GM19035 (cell line): Measurements from ENCODE around the gene NFASC.

Source experiments
- ATAC-seq: cut with Tn5 transposase; IDR thresholded peaks from one replicate; pipeline ENCODE4 v1.9.1; 2021; ENCODE audit not compliant: unreplicated experiment

Gene NFASC

DNA sequence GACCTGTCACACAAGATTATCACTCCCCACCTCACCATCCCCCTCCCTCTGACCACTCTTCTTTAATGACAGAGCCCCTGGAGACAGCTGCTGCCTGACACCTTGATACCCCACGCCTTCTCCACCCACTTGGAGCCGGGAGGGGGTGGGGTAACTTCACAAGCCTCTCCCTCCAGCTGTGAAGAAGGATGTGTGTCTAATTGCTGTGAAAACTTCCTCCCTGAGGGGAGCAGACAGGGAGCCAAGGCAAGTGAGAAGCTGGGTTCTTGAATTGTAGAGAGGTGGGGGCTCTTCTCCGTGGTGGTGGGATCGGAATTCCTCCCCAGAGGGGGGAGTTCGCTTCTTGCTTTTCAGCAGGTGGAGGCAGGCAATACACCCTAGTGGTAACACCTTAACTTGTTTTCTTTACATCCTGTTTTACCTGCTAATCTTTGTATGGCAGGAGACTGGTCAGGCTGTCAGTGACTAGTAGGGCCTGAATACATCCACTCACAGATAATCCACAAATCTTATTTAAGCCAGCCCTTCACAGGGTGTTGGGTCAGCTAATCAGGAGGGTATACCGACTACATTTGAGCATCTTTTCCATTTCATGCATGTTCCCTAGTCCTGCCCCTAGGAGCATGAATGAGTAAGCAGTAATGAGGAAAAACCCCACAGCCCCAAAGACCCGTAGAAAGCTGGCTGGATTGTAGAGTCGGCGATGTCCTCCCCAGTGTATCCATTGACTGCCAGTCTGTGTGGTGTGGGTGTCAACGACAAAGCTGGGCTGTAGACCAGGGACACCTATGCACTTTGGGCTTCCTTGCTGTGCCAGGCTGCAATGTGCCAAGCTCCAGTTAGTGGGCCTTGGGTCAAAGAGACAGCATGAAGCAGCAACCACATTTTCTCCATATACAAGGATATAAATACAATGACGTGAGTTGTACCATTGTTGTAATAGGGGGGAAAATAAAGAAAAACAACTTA is 57.3 kb downstream of the NFASC start:
- ATAC-seq, result no peak

DNA sequence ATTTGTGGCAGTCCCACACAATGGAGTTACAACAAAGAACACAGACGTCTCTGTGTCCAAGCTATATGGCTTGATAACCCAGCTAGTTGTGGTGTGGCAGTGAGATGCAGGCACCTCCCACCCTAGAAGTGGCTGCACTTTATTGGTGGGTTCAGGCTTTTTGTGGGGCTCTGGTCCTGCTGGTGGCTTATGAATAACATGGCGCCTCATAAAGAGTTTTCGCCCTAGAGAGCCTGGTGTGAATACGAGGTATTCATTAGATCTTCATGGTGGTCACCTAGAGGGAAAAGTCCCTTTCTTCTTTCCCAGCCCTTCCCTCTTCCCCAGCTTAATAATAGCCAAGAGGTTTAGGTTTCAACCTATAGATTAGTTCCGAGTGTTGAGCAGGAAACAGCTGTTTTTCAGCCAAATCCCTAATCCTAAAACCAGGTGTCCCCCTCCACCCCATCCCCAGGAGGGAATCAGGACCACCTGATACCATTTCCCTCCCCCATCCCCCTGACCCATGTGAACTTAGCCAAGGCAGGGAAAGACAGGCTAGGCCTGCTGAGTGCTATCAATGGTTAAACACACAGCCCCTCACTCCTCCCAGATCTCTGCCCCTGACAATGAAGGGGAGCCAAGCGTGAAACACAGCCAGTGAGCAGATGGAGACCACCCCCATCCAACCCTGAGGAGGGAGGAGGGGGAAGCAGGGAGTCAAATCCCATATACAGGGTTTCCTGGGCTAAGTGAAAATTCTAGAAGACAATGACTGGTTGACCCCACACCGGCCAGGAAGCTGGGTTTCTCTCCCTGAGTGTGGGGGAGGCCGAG is 58.2 kb downstream of the NFASC start:
- ATAC-seq, result no peak

DNA sequence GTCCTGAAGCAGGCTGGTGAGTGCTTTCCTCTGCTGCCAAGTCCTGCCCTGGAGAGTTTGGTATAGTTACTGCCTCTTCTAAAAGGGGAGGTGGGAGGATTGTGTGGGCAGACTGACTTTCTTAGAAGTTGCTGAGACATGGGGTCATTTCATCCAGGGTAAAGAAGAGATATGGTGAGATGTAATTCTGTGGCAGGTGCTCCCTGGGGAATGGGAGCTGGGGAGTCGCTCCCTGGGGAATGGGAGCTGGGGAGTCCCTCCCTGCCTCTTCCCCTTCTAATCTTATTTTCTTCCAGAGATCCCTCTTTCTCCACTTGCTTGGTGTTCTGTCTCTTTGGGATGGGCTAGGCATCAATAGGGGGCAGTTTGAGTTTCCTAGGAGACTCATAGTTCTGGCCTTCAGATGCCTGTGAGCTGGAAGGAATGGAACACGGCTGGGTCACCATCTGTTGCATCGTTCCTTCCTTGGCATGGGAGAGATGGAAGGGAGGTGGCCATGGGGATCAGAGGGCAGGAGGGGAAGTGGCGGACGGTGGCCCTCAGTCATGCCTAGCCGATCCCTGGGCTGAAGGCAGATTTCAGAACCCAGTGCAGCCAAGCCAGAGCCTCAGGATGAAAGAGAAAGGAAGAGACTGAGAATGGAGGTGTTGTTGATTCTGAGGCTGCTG is 59.0 kb downstream of the NFASC start:
- ATAC-seq, result no peak

DNA sequence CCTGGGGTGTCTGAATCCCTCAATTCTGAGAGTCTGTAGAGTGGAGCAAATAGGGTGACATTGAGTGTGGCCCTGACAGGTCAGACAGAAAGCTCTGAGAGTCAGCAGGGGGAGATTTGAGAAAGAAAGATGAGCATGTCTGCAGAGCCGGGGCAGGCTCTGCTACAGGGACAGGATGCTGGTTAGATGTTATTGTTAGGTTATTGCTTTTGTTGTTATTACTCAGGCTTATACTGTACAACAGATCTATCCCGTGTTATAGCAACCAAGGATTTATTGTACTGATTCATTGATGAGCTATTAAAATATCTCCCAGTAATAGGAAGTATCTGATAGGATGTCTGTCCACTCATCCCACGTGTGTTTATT is 59.5 kb downstream of the NFASC start:
- no peak for ATAC-seq

DNA sequence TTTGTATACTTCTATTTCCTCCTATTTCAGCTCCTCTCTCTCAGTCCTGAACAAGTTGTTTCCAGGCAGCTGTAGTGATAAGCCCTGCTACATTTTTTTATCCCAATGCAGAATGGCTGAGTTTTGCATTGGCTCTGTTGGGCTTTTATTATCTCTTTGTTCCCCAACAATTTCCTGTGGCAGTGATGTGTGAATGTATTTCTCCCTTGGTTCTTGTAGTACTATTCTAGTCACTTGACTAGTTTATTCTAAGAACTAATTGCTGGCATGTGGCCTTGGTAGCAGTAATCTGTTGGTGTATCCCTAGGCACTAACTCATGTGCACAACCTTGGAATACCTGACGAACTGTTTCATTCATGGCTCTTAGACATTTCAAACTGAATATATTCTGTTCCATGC is 60.7 kb downstream of the NFASC start:
- no peak for ATAC-seq

DNA sequence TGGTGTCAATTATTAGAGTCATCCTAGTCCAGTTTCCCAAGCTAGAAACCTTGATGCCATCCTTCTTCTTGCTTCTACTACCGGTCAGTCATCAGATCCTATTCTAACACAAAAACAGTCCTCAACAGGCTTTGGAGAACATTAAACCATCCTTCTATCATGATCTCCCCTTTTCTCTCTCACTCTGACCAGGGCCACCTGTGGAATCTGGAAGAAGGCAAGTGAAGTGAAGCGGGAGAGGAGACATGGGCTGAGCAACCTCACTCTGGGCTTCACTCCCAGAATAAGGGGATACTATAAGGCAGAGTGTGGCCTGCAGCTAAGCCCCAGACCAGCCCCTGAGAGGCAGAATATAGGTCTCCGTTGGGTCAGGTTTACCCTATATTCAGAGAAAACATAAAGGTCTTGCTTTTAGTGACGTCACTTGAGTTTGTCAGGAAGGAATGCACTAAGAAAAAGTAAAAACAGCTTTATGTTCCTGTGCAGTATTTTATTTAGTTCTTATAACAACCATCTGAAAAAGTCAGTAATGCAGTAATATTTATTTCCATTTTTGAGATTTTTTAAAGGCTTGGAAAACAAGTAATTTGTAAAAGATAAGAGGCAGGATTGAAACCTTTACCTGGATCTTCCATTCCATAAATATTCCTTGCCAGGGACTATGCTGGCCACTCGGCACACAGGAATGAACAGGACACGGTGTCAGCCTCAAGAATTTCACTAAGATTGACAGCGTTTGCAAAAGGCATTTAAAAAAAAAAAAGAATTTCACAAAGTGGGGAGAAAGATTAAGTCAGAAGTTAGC is 61.3 kb downstream of the NFASC start:
- no peak for ATAC-seq

DNA sequence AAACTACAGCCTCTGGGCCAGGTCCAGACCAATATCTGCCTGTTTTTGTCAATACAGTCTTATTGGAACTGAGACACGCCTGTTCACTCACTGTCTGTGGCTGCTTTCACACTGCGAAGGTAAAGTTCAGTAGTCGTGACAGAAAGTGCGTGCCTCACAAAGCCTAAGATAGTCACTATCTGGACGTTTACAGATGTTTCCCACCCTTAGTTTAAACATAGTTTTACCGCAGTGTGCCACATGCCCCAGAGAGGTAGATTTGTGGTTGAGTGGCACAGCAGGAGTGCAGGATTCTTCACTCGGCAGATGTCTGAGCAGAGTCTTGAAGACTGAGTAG is 61.9 kb downstream of the NFASC start:
- no peak for ATAC-seq

DNA sequence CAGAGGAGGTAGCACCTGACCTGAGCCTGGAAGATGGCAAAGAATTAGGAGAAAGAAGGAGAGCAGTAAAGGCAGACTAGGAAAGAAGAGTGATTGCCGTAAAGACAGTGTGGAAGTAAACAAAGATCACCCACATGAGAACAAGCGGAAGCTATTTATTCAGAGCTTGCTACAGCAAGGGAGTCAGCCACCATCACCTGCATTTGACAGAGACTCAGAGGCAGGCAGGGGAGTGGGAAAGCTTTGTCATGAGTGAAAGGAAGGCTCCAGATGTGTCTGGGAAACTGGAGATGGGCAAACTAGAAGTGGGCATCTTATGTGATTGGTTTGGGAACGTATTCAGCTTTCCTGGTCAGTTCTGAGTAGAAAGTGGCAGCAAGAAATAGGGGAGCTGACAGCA is 64.5 kb downstream of the NFASC start:
- no peak for ATAC-seq

DNA sequence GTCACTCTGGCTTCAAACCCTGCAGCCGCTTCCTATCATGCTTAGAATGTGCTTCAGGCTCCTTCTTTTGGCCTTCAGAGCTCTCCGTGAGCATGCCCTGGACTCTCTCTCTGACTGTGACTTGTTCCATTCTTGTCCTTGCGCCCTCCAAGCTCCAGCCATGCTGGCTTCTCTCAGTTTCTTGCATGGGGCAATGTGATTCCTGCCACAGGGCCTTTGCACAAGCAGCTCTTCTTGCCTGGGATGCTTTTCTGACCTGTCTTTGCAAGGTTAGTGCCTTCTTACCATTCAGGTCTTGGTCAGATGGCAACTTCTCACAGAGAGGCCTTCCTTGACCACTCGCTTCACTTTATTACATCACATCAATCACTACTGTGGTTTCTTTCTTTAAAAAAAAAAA is 66.1 kb downstream of the NFASC start:
- ATAC-seq, result no peak

DNA sequence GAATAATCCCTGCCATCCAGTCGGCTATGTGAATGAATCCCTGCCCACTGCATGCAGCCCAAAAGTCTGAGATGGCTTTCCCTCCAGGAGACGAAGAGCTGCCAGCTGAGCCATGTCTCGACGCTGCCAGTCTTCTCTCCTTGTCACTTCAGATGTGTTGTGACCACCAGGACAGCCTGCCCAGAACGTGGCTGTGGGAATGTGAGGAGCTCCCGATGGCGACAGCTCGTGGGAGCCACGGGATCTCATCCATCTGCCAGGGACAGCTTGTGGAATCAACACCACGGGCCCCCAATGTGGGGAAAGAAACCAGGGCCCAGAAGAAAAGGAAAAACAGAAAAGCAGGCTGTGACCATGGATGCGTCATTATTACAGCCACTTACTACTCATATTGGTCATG is 67.2 kb downstream of the NFASC start:
- ATAC-seq, result no peak

DNA sequence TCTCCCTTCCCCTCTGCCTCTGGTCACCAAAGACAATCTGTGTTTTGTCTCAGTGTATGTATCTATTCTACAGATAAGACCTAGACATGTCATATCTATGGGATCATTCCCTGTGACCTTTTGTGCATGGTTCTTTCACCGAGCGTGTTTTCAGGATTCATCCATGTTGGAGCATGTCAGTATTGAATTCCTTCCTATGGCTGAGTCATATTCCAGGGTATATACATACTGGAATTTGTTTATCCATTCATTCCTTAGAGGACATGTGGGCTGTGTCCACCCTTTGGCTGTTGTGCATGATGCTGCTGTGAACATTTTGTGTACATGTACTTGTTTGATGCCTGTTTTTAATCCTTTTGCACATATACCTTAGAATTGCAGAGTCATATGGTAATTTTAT is 69.9 kb downstream of the NFASC start:
- no peak for ATAC-seq

DNA sequence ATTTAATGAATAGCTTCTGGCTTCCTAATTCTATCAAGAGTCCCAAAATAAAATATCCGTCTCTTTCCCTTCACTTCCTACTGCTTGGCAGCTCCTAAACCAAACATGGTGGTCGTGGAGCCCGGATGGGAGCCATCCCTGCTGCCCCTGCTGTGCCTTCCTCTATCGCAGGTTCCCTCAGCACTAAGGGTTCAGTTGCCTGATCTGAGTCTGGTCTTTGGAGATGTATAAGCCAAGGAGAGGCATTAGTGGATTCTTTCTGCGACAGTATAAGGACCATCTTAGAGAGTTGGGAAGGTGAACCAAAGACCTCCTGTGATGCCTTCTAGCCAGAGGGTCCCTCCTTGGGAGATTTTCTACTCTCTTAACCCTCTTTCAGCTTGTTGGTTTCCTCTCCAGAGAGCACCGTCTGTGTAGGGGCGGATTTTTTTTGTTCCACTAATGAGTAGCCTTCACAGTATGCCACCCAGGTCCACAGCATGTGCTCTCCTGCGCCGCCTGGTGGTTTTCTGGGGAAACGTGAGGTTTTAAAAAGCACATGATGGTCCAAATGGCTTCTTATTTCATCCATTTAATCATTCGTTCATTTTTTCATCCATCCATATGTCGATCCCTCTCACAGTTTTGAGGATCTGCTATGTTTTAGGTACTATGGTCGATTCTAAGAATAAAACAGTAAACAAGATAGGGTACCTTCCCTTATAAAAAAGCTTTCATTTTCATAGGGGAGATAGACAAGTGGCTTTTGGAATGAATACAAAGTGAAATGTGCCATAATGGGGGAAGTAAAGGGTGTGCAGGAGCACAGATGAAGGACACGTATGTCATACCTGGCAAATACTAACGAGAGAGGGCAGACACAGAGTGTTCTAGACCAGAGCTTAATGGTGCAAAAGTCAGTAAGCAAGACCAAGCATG is 71.0 kb downstream of the NFASC start:
- no peak for ATAC-seq

DNA sequence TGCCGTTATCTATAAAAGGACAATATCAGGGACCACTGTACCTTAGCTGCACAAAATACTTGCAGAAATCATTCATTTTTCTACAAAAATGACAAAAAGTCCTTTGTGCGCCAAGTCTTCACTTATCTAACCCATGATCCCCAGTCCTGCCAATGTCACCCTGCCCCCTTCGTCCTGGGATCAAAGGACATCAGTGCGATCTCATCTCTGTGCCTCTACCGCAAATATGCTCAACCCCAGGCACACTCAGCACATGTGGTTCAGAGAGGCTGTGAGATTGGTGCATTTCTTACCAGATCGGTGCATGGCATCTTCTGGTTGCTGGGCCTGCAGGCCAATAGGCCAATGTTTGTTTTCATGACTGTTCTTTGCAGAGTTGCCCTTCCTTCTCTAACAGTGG is 72.8 kb downstream of the NFASC start:
- no peak for ATAC-seq

DNA sequence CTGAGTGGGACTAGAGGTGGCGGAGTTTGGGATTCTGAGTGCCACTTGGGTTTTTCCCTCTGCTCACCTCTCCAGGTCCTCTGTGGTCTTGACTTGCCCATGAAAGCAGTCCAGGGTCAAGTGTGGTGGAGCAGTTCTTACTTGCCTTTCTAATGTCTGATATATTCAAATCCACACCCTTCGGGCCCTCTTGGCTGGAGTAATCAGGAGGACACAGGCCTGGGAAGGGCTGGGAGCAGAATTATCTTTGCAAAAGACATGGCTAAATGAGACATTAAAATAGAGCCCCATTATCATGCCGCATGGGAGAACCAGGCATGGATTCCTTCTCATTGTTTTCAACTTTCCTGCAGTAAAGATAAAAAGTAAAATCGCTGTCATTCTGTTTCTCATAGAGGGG is 74.0 kb downstream of the NFASC start:
- ATAC-seq, result no peak

DNA sequence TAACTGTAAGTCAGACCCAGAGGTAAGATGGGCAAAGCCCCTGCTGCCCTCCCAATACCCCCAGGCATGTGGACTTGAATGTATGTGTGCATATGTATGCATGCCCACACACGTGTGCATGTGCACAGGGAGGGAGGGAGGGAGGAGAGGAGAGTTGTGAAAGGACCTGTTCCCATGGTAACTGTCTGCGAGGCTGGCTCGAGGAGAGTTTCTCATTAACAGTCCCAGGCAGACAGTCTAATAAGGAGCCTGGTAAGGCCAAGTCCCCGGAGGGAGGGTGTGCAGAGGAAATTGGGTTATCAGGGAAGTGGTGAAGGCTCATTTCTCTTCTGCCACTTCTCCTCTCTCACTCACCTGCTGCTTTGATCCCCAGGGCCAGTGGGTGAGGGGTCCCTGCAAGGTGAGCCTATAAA is 74.9 kb downstream of the NFASC start:
- ATAC-seq, result no peak

DNA sequence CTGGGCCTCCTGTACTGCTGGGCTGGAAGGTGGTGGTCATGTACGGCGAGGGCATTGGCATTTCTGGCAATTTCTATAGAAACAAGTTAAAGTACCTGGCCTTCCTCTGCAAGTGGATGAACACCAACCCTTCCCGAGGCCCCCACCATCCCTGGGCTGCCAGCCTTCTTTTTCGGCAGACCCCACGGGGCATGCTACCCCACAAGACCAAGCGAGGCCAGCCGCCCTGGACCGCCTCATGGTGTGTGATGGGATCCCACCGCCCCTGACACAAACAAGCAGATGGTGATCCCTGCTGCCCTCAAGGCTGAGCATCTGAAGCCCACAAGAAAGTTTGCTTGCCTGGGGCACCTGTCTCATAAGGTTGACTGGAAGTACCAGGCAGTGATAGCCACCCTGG is 76.0 kb downstream of the NFASC start:
- no peak for ATAC-seq

DNA sequence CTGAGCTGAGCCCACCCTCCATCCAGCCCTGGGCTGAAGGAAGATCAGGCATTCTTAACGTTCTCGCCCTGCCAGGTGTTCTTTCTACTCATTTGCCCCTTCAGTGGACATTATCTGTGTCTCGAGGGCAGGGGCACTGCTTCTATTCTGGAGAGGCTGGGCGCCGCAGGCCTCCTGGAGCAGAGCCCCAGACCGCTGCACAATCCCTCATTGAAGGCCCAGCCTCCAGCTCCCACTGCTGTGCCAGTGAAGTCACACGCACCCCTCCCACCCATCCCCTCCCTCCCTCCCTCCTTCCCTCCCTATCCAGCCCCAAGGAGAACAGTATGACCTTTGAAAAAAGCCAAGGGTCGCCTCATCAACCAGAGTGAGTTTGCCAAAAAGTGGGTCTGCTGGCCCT is 76.7 kb downstream of the NFASC start:
- ATAC-seq, result no peak

DNA sequence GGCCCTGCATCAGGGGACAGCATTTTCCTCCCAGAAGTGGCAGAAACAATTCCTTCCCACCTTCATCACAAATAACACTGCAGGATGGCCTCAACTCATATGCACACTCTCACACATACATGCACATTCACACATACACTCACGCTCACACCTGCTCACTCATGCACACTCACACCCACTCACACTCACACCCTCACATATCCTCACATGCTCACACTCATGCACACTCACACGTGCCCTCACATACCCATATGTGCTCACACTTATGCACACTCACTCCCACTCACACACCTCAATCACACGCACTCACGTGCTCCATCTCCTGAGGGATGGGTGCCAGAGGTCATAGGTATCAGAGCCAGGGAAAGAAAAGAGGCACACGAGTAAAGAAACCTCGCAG is 77.1 kb downstream of the NFASC start:
- ATAC-seq, result no peak

DNA sequence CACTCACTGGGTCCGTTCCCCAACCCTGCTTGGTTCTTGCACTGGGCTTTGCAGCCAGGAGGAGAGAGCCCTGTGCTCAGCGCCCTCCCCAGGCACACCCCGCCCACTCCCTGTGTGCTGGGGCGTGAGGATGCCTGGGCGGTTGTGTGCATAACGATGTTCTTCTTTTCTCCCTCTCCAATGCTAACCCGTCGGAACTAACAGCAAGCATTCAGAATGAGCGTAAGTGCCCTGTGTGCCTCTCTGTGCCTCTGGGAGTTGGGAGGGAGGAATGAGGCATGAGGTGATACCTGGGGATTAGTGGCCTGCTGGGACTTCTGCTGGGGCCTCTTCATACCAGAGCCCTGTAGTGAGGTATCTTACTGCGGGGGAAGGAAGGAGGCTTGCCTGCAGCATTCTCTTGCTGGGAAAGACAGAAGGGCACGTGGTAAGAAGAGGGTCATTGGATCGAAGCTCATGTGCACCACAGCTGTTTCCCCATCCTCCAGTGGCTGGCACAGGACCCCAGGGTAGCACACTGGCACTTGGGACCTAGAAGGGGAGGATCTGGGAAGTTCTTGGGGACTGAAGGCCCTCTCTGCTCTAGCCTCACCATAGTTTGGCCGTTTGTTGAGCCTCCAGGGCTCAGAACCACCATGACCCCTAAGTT is 79.8 kb downstream of the NFASC start:
- no peak for ATAC-seq
